SK-N-DZ (cell line): ENCODE data around the gene SERTAD2.

Experiments
- DNase-seq: peaks from one replicate; pipeline ENCODE4 v3.0.0-alpha.2; 2015; ENCODE audit warnings: low spot score

The SERTAD2 gene

GRCh38 chr2:64675860-64676259 is 22.1 kb upstream of the SERTAD2 start:
- no peak for DNase-seq

DNA sequence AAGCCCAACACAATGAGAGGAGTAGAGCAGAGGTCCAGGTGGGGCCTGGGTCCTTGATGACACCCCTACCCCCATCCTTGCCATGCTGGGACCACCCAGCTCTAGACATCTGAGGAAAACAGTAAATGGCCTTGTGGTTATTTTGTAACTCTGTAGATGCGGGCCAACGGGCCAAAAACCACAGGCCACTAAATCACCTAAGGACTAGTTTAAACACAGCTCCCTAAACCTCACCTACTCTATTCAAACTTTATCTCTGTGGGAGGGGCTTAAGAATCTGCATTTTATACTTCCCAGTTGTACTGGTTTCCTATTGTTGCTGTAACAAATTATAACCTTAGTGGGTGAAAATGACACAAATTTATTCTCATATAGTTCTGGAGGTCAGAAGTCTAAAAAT is 19.0 kb upstream of the SERTAD2 start:
- DNase-seq = no peak

DNA sequence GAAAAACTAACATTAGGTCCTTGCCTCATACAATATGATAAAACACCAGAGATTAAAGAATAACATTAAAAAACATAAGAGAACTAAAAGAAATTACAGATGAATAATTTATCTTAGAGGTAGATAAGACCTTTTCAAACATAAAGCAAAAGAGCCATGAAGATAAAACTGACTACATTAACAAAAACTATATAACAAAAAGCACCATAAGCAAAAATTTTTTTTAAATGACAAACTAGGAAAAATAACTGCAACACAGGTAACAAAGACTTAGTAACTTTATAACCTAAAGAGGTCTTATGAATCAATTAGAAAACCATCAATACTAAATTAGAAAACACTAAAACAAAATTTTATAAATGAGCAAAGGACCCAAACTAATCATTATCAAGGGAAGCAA is 16.3 kb upstream of the SERTAD2 start:
- no peak for DNase-seq

- DNase-seq = no peak
Observed at GRCh38 chr2:64669288-64669687, 15.6 kb upstream of the SERTAD2 start.

DNA sequence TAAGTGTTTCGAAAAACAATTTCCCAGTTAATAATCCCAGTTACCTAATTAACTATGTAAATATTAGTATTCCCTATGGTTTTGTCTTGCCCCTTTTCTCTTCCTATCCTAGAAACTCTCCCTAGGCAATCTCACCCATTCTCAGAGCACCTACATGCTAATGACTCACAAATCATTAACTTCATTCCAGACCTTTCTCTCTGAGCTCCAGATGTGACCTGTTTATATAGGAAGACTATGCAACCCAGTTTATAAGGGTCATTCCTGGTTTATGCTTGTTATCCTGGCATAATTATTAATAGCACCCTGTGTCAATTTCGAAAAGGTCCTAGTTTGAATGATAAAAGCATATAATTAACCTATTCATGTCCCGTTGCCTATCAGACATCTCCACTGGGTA is 14.8 kb upstream of the SERTAD2 start:
- no peak for DNase-seq

- no peak for DNase-seq
Observed at GRCh38 chr2:64667535-64667934, 13.8 kb upstream of the SERTAD2 start.

DNA sequence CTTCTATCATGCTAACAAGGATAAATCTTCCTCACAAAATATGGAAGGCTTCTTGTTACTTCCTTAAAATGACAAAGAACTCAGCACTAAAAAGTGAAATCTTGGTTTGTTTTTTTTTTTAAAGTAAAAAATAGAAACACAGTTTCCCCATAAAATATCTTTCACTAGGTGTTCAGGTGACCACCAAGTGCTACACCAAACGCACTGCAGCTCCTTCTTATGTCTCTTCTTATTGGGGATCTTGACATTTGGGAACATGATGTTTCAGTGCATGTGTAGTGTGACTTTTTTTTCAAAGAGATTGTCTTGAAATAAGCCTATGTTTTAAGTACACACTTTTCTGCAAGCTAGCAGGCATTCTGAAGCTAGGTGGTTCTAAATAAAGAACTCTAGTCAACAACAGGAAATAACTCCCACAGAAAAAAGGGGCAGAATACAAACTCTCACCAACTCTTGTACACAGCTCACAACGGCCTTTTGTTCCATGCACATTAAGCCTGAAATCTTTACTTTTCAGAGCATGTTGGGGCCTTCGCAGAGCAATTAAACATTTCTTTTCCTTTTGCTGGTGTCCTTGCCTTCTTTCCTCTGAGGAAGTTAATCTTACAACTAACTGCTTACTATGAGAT is 13.2 kb upstream of the SERTAD2 start:
- no peak for DNase-seq

GRCh38 chr2:64665709-64666108 is 12.0 kb upstream of the SERTAD2 start:
- no peak for DNase-seq

DNA sequence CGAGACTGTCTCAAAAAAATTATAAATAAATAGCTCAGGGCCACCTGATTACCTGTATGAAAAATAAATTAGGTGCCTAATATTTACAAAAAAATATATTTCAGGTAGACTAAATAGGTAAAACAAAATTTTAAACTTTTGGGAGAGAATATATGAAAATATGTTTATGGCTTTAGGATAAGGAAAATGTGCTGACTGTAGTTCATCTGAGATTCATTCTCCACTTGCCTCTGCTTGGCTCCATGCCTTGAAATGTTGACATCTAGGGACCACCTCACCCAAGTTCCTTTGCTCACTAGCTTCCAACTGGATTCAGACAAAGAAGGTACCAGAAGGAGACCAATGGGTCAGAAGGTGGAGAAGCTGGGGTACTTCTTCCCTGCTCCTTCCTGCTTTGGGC is 9.7 kb upstream of the SERTAD2 start:
- no peak for DNase-seq

DNA sequence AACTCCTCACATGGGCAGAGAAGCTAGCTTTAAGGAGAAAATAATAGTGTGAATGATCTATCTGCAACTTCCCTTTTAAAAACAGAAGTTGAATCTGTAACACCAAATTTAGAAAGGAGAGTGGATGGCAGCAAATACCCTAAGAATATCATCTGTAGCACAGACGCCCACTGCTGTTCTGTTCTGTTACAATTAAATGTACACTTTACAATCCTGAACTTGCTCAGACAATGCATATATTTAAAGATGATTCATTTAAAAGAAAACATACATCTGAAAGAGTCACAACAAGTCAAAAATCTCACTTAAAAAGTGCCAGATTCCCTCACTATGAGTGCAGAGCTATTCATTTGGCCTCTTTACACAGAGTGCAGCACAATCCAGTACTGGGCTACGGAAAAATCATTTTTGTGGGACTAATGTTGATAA is 8.0 kb upstream of the SERTAD2 start:
- DNase-seq = no peak

DNA sequence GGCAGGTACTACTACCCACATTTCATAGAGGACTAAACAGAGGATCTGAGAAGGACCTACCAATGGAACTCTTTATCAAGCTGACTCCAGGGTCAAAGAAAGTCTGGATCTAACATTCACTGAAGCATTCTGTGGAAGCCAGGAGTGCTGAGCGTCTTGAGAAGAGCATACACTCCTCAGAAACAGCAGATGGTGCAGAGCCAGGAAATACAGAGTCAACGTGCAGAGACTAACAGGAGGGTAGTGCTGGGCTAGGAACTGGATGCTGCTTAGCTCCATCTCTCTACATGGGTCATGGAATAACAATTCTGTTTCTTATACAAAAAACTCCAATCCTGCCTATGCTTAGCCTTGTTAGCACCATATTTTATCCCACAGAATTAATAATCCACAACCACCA is 5.5 kb upstream of the SERTAD2 start:
- no peak for DNase-seq

- no peak for DNase-seq
Observed at GRCh38 chr2:64658269-64658668, 4.6 kb upstream of the SERTAD2 start.

GRCh38 chr2:64657411-64657810 is 3.7 kb upstream of the SERTAD2 start:
- no peak for DNase-seq

GRCh38 chr2:64656379-64656778 is 2.7 kb upstream of the SERTAD2 start:
- DNase-seq = no peak

GRCh38 chr2:64655873-64656272 is 2.2 kb upstream of the SERTAD2 start:
- DNase-seq = no peak

DNA sequence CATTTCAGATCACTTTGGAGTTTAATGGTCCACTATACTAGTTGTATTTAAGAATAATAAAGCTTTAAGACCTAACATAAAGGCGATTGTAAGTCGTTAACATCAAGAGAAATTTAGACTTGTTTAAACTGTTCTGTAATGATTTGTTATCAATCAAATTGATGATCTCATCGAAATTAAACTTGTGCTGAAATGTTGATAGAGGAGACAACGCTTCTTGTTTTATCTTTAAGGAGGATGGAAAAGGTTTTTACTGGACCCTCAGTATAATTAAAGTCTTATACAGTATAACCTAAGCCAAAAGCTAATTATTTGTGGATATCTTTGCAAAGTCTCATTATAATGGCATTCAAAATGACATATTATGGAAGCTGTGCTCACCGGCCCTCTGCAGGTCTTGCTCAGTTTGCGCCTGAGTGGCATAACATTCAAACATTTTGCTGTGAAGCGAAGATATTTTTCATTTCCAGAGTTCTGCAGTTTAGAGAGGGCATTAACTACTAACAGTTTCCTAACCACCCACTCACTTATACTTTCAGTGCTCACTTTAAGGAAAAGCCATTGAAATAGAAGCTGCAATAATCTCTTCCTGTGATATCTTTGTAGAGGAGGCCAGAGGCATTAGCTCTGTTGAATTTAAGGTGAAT is 1.4 kb upstream of the SERTAD2 start:
- DNase-seq = no peak

DNA sequence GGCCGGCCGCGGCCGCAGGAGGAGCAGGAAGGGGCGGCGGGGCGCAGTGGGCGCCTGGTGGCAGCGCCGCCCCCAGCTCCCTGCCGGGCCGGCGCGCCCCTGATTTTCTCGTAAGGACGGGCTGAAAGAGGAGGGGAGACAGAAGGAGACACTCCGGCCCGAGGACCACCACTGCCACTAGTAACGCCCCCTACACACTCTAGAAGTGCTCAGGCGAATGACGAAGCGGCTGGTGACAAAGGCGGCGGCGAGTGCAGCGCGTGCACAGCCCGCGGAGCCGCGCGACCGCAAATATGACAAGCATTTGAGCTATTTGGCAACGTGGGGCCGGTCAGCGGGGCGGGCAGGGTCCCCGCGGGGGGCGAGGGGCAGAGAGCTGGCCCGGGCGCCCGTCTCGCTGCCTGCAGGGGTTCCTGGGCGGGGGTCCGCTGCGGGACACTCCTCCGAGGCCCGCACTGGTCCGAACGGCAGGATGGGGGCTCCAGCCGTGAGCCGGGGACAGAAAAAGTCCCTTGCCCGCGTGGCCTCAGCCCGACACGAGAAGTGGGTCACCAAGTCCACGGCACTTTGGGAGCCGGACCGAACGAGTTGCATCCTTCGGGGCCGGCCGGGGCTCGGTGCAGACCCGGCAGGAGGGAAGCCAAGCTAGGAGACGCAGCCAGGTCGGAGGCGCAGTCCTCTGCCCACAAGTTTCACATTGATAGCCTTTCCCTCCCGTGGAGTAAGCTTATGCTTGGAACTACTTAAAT is 524 bp upstream of the SERTAD2 start:
- peak; percentile 79 for DNase-seq

- DNase-seq = no peak
Observed at GRCh38 chr2:64652231-64653108, 1.2 kb downstream of the SERTAD2 start.

DNA sequence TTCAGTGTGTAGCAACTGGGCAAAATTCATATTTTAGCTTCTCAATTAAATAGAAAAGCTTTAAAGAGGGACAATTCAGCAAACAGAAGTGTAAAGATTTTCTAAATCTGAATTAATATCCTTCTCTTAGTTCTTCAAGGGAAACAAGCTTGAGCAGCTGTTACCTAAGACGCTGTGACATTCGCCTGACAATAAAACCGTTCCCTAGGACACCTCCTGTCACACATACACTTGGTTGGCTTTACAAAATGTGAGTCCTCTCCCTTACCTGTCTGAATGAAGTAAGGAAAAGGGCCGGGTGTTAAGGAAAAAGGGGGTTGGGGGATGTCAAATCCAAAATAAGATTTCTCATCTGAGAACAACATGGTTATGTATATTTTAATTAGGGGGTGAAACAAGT is 2.1 kb downstream of the SERTAD2 start:
- no peak for DNase-seq

- DNase-seq = no peak
Observed at GRCh38 chr2:64650722-64651338, 2.9 kb downstream of the SERTAD2 start.

DNA sequence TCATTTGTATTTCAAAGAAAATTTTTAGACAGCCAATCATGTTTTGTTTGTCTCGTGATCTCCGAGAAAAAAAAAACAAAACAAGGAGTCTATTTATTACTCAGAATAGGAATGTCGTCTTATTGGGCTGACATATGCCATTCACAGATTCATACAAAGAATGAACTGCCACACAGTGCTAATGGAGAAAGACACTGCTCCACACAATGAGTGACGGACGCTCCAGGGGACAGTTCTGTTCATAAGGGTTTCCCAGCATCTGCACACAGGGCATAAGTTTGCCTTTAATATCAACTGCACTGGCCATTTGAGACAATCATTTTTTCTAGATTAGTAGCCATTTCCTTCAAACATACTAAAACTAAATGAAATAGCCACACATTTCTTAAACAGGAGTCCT is 3.4 kb downstream of the SERTAD2 start:
- no peak for DNase-seq

DNA sequence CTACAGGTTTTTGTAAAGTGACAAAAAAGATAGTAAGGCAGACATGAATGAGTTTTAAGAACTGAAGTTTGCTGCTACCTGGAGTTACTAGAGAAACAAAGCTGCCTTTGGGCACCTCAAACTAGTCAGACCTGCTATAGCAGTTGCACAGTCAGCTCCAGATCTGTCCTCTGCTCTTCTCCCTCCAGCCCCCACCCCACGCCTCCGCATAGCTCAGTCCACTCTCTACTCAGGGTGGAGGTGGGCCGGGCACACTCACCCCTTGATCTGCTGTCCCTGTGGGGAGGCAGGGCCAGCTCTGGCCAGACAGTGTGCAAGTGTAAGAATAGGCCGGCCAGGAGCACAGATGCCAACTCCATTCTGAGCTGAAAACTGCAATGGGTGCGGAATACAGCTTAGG is 4.1 kb downstream of the SERTAD2 start:
- DNase-seq = no peak
